Cardiac fibroblast (primary cell): Measurements from ENCODE around the gene CAMTA1.
"Not testable (repeated sequence)": the region's sequence is repeated elsewhere in the genome, so short reads cannot be mapped to it uniquely, and the experiment has no call there.

Experiments used
- DNase-seq, 2 donors: peaks; one replicate each; pipeline versions ENCODE4 v3.0.0 to v3.0.0-alpha.2; 2010; ENCODE audit warnings: low read depth in 2 of 2
- H3K4me3 ChIP-seq, 2 donors: replicated peaks in 1 of 2; 1 replicate in 1 of 2; 2 replicates in 1 of 2; pipeline ENCODE4 v1.5.1; 2011; ENCODE audit warnings: low read depth in 2 of 2, low read length in 2 of 2, mild to moderate bottlenecking in 2 of 2, moderate library complexity in 1 of 2
- CTCF ChIP-seq: IDR thresholded peaks from one replicate; pipeline ENCODE4 v1.5.1; 2011; ENCODE audit warnings: low read depth, mild to moderate bottlenecking, low read length, inconsistent platforms

Gene CAMTA1

GRCh38 chr1:6842301-6842700 is 57.0 kb downstream of the CAMTA1 start:
- no peak overlapping the region for H3K4me3 ChIP-seq
- no peak for TF ChIP-seq CTCF
- no peak for DNase-seq

- DNase-seq, H3K4me3 ChIP-seq: not testable (repeated sequence)
Observed at GRCh38 chr1:6845786-6846185, 60.5 kb downstream of the CAMTA1 start.

GRCh38 chr1:6848816-6849215 is 63.6 kb downstream of the CAMTA1 start:
- no peak for DNase-seq
- no peak for TF ChIP-seq CTCF
- no peak overlapping the region for H3K4me3 ChIP-seq

GRCh38 chr1:6850537-6850936 is 65.3 kb downstream of the CAMTA1 start:
- TF ChIP-seq CTCF, result no peak
- H3K4me3 ChIP-seq, result no peak overlapping the region
- DNase-seq, result no peak

- no peak for TF ChIP-seq CTCF
- DNase-seq, result no peak
- no peak overlapping the region for H3K4me3 ChIP-seq
Observed at GRCh38 chr1:6852136-6852890, 67.1 kb downstream of the CAMTA1 start.

GRCh38 chr1:6854166-6854565 is 68.9 kb downstream of the CAMTA1 start:
- TF ChIP-seq CTCF, result no peak
- no peak overlapping the region for H3K4me3 ChIP-seq
- peak in 1 of 2 donors; percentile 70 for DNase-seq

GRCh38 chr1:6857831-6858230 is 72.6 kb downstream of the CAMTA1 start:
- DNase-seq, result no peak
- H3K4me3 ChIP-seq, result no peak overlapping the region
- TF ChIP-seq CTCF, result no peak
